ENCODE measurements around the gene PAM.

PAM gene

DNA sequence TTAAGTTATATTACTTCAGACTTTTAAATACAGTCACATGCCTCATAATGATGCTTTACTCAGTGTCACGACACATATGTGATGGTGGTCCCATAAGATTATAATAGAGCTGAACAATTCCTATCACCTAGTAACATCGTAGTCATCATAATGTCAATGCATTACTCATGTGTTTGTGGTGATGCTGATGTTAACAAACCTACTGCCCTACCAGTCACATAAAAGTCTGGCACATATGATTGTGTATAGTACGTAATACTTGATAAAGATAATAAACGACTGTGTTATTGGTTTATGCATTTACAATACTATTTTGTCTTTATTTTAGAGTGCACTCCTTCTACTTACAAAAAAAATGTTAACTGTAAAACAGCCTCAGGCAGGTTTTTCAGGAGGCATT, 103.7 kb downstream of the PAM start:
- Histone ChIP-seq H3K9ac (ENCODE audit: low read length) (no peak overlapping the region), H3K9me2 (replicated peaks; ENCODE audit: insufficient read depth, low read length) (no peaks in the 10 kb centered on the region), H3K9me3 (replicated peaks; ENCODE audit: insufficient read depth, low read length) (no peaks in the 10 kb centered on the region), H3K27me3 (replicated peaks; ENCODE audit: insufficient read depth, low read length) (no peaks in the 10 kb centered on the region), H3K79me2 (ENCODE audit: low read length) (no peaks in the 10 kb centered on the region), H3K4me1 (ENCODE audit: low read length) (no peaks in the 10 kb centered on the region), H3K27ac (ENCODE audit: low read length) (no peak overlapping the region), H2AFZ (ENCODE audit: low read length) (no peak overlapping the region), H3K36me3 (replicated peaks; ENCODE audit: insufficient read depth, low read length) (no peaks in the 10 kb centered on the region), H4K20me1 (ENCODE audit: insufficient read depth, low read length) (no peaks in the 10 kb centered on the region), H3K4me2 (ENCODE audit: low read depth, low read length) (no peak overlapping the region), H3F3A (ENCODE audit: insufficient read depth, low read length) (no peaks in the 10 kb centered on the region), H3K4me3 (ENCODE audit: low read length) (no peak overlapping the region)
- TF ChIP-seq, protein P1, sequence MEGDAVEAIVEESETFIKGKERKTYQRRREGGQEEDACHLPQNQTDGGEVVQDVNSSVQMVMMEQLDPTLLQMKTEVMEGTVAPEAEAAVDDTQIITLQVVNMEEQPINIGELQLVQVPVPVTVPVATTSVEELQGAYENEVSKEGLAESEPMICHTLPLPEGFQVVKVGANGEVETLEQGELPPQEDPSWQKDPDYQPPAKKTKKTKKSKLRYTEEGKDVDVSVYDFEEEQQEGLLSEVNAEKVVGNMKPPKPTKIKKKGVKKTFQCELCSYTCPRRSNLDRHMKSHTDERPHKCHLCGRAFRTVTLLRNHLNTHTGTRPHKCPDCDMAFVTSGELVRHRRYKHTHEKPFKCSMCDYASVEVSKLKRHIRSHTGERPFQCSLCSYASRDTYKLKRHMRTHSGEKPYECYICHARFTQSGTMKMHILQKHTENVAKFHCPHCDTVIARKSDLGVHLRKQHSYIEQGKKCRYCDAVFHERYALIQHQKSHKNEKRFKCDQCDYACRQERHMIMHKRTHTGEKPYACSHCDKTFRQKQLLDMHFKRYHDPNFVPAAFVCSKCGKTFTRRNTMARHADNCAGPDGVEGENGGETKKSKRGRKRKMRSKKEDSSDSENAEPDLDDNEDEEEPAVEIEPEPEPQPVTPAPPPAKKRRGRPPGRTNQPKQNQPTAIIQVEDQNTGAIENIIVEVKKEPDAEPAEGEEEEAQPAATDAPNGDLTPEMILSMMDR (IDR thresholded peaks at IDR 0.05; ENCODE audit: low read length): no peak
- no peak for TF ChIP-seq EZH2phosphoT487 (IDR thresholded peaks at IDR 0.05; ENCODE audit: low read length)
- no peak for TF ChIP-seq EZH2 (optimal IDR thresholded peaks at IDR 0.05; ENCODE audit: low read depth, low read length)
- no peak for DNase-seq

DNA sequence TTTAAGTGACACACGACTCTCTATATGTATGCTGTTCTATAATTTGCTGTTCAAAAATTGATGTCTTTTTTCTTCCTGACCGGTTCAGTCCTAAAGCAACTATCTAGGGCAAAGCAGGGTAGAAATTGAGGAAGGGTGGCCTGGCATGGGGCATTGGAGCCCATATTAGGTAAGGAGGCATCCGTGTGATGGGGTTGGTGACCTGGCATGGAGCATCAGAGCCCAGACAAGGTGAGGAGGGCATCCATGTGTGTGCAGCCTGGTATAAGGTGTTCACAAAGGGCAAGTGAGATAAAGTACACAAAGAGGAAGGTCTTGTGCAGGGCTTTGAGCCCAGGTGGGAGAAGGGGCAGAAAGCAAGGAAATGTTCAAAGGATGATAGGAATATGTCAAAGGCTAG, 104.9 kb downstream of the PAM start:
- no peak overlapping the region for H3K27ac ChIP-seq (ENCODE audit: low read length)
- TF ChIP-seq, protein P1 (IDR thresholded peaks at IDR 0.05; ENCODE audit: low read length): no peak
- TF ChIP-seq EZH2 (optimal IDR thresholded peaks at IDR 0.05; ENCODE audit: low read depth, low read length) (no peak), EZH2phosphoT487 (IDR thresholded peaks at IDR 0.05; ENCODE audit: low read length) (no peak)
- H3K4me2 ChIP-seq (ENCODE audit: low read depth, low read length): no peak overlapping the region
- H2AFZ ChIP-seq (ENCODE audit: low read length): no peak overlapping the region
- no peaks in the 10 kb centered on the region for H3K9me3 ChIP-seq (replicated peaks; ENCODE audit: insufficient read depth, low read length)
- no peak overlapping the region for H3K4me3 ChIP-seq (ENCODE audit: low read length)
- no peaks in the 10 kb centered on the region for H3K79me2 ChIP-seq (ENCODE audit: low read length)
- no peak for DNase-seq
- no peaks in the 10 kb centered on the region for H3K36me3 ChIP-seq (replicated peaks; ENCODE audit: insufficient read depth, low read length)
- H3K9me2 ChIP-seq (replicated peaks; ENCODE audit: insufficient read depth, low read length): no peaks in the 10 kb centered on the region
- no peaks in the 10 kb centered on the region for H4K20me1 ChIP-seq (ENCODE audit: insufficient read depth, low read length)
- H3F3A ChIP-seq (ENCODE audit: insufficient read depth, low read length): no peaks in the 10 kb centered on the region
- no peak overlapping the region for H3K9ac ChIP-seq (ENCODE audit: low read length)
- no peaks in the 10 kb centered on the region for H3K4me1 ChIP-seq (ENCODE audit: low read length)
- no peaks in the 10 kb centered on the region for H3K27me3 ChIP-seq (replicated peaks; ENCODE audit: insufficient read depth, low read length)

DNA sequence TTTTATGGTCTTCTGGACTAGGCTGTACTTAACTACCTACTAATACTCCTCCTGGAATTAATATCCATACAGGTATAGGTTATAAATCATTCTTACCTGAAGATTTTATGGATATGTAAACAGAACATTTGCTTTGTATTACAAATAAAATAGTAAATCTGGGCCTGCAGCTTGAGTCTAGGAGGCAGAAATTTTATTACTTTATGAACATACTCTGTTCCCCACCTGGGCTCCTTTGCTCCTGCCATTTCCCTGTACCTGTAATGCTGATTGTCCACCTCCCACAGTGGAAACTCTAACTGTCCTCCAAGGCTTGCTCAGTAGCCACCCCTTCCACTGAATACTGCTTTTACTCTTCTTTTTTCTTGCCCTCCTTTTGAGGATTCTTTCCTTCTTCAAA, 108.0 kb downstream of the PAM start:
- Histone ChIP-seq H4K20me1 (ENCODE audit: insufficient read depth, low read length) (no peaks in the 10 kb centered on the region), H3K36me3 (replicated peaks; ENCODE audit: insufficient read depth, low read length) (no peaks in the 10 kb centered on the region), H3K27ac (ENCODE audit: low read length) (no peak overlapping the region), H3F3A (ENCODE audit: insufficient read depth, low read length) (no peaks in the 10 kb centered on the region), H3K4me3 (ENCODE audit: low read length) (no peak overlapping the region), H3K79me2 (ENCODE audit: low read length) (no peaks in the 10 kb centered on the region), H3K9me2 (replicated peaks; ENCODE audit: insufficient read depth, low read length) (no peaks in the 10 kb centered on the region), H3K4me2 (ENCODE audit: low read depth, low read length) (no peak overlapping the region), H3K27me3 (replicated peaks; ENCODE audit: insufficient read depth, low read length) (no peaks in the 10 kb centered on the region), H3K4me1 (ENCODE audit: low read length) (no peaks in the 10 kb centered on the region), H3K9ac (ENCODE audit: low read length) (no peak overlapping the region), H2AFZ (ENCODE audit: low read length) (no peak overlapping the region), H3K9me3 (replicated peaks; ENCODE audit: insufficient read depth, low read length) (no peaks in the 10 kb centered on the region)
- no peak for TF ChIP-seq EZH2 (optimal IDR thresholded peaks at IDR 0.05; ENCODE audit: low read depth, low read length)
- TF ChIP-seq, protein P1 (IDR thresholded peaks at IDR 0.05; ENCODE audit: low read length): no peak
- no peak for TF ChIP-seq EZH2phosphoT487 (IDR thresholded peaks at IDR 0.05; ENCODE audit: low read length)
- no peak for DNase-seq

All from MM.1S (cell line).